NCI-H748 (cell line): Measurements from ENCODE around the gene PAX5.

Experiments used
- DNase-seq: peaks from one replicate; lab custom pipeline; 2025; ENCODE audit not compliant: unreplicated experiment; lab: John Stamatoyannopoulos, UW

The PAX5 gene

DNA sequence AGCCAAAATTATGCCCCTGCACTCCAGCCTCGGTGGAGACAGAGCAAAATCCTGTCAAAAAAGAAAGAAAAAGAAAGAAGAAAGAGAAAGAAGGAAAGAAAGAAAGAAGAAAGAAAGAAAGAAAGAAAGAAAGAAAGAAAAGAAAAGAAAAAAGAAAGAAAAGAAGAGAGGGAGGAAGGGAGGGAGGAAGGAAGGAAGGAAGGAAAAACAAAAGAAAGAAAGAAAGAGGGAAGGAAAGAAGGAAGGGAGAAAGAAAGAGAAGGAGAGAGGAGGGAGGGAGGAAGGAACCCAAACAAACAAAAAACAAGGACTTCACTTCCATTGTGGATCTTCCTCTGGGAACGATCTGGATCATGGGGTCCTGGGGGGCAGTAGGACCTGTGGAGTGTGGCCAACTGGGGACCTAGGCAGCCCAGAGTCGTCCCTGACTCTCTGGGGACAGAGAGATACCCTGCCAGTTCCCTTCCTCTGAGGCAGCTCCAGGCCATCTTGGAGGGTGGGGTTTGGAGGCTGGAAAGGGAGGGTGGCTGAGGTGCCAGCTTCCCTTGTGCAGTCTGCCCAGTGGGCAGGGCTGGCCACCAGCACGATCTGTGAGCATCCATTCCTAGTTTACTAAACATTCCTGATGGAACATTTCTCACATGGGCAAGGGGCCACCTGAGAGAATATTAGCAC, 216.8 kb downstream of the PAX5 start:
- no peak for DNase-seq

GRCh38 chr9:36816371-36816770, 217.7 kb downstream of the PAX5 start:
- DNase-seq, result no peak

DNA sequence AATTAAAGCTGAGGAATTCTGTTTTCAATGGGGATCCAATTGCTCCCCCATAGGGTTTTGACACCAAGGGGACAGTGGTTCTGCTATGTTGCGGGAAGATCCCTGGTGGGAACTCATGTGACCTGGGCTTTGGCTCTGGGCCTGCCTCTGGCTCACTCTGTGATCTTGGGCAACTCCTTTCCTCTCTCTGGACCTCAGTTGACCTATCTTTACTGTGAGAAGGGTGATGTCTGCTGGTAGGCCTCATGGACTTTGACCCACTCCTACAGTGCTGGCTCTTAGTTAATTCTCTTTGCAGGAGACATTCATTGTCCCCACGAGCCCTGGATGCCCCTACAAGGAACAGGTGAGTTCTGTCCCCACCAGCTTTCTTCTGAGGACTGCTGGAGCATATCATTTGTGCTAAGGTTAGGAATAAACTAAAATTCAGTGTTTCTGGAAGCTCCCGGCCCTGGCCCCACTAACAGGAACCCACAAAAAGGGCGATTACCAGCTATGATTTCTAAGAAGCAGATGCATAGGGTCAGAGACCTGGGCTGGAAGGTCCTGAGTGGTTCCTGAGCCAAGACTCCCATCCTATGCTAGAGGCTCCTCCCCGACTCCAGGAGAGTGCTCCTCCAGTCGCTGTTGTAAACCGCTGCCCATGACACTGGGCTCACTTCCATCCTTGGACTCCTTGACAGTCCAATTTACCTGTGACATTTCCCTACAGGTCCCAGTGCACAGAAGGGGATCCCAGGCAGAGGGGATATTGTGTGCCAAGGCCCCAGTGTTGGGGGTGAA, 218.3 kb downstream of the PAX5 start:
- no peak for DNase-seq

- DNase-seq, result no peak
Observed at GRCh38 chr9:36815023-36815422, 219.0 kb downstream of the PAX5 start.

- peak; percentile 8 for DNase-seq
Observed at GRCh38 chr9:36813154-36813553, 220.9 kb downstream of the PAX5 start.

GRCh38 chr9:36812556-36812955, 221.5 kb downstream of the PAX5 start:
- no peak for DNase-seq

GRCh38 chr9:36808251-36808650, 225.8 kb downstream of the PAX5 start:
- no peak for DNase-seq

GRCh38 chr9:36803961-36804360, 230.1 kb downstream of the PAX5 start:
- DNase-seq, result no peak

DNA sequence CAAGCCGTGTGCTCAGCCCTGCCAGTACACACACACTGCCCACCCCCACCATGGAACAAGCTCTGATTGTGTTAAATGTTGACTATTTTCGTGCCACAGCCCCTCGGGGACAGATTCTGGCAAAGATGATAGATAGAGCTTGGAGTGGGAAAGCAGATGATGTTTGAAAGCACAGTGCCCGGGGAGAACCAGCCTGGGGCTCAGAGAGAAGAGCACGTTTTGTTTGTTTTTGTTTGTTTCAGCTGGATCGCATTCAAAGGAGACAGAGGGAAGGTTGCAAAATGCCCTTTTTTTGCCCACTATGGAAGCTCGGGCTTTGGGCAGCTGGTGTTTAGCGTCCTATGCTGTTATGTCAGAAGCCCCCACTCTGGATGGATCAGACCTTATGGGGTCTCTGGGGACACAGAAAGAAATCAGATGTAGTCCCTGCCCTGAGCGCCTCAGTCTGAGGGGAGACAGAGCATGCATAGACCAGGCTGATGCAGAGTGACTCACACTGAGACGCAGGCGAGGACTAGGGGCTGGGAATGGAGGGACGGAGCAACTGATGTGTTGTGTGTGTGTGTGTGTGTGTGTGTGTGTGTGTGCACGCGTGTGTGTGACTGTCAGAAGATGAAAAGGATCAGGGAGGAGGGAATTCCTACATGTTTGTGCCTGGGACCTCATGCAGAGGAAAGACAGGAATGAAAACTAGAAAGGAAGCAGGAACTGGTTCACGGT, 231.7 kb downstream of the PAX5 start:
- DNase-seq, result peak; percentile 27

DNA sequence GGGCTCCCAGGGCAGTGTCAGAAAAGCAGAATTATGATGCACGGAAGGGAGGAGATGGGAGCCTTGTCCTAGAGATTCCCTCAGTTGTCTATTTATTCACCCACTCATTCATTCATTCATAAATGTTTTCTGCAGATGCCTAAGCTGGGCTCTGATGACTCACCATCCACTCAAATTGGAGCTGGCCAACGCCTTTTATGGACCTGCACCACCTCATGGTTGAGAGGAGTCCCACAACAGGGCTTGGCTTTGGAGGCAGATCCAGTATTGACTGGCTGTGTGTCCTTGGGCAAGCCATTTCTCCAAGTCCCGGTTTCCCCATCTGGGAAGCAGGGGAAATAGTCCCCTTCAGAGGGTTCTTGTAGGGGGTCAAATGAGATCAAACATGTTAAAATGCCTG, 233.6 kb downstream of the PAX5 start:
- no peak for DNase-seq

GRCh38 chr9:36798350-36799065, 235.6 kb downstream of the PAX5 start:
- DNase-seq, result peak; percentile 55

DNA sequence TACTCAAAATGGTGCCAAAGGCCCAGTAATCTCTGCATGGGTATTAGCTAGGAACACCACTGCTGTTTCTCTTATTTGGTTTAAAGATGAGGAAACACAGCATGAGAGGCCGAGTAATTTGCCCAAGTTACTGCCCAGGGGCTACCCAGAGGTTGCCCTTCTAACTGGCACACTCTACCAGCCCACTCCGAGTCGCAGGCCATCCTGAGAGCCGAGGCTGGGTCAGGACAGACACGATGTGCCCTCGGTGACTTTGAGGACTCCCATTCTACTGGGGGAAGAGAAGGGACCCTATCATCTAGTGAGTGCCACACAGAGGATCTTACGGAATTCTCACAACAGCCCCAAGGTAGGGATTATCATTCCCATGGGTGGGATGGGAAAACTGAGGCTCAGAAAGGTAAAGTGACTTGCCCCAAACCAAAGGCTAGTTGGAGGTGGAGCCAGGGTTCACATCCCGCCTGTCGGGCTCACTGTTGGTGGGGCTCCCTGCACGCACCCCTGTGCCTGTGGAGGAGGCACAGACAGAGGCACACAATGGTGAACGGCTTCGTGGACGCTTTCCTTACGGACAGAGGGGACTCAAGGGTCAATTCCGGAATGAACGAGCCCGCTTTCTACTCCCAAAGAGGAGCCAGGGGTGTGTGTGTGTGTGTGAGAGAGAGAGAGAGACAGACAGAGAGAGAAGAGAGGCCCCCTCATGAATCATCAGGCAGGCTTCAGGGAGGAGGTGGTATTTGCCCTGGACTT, 236.4 kb downstream of the PAX5 start:
- no peak for DNase-seq

- no peak for DNase-seq
Observed at GRCh38 chr9:36796671-36797419, 237.2 kb downstream of the PAX5 start.

- no peak for DNase-seq
Observed at GRCh38 chr9:36794461-36794860, 239.6 kb downstream of the PAX5 start.

GRCh38 chr9:36793277-36793676, 240.8 kb downstream of the PAX5 start:
- no peak for DNase-seq

GRCh38 chr9:36791222-36791950, 242.7 kb downstream of the PAX5 start:
- no peak for DNase-seq

DNA sequence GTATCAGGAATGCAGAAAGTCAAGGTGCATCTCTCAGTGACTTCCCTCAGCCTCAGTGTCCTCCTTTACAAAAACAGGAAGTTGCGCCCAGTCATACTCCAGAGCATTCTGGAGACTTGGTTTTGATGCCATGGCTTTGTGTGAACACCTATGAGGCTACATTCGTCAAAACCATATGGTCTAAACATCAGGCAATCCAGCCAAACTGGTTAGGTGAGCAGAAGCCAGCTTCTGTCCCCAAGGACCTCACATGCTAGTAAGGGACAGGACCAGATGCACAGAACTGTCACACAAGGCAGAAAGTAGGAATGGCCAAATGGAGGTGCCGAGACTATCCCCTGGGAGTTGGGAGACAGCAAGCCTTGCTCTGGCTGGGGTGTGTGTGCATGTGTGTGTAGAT, 244.2 kb downstream of the PAX5 start:
- DNase-seq, result no peak

DNA sequence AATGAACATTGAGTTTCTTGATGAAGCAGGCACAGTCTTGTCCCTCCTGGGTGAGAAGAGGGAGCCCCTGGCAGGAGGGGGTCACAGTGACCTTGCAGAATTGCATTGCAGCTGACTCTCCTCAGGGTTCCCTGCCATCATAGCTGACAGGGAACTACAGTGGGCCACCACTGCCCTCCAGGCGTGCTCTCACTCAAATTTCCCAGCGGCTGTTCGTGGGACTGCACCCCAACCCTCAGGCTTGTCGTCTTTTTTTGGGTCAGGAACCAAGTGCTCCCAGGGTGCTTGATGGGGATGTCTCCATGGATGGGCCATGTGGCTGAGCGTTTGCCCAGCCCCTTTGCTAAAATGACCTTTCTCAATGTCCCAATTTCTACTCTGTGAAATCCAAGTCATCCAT, 245.5 kb downstream of the PAX5 start:
- DNase-seq, result no peak

DNA sequence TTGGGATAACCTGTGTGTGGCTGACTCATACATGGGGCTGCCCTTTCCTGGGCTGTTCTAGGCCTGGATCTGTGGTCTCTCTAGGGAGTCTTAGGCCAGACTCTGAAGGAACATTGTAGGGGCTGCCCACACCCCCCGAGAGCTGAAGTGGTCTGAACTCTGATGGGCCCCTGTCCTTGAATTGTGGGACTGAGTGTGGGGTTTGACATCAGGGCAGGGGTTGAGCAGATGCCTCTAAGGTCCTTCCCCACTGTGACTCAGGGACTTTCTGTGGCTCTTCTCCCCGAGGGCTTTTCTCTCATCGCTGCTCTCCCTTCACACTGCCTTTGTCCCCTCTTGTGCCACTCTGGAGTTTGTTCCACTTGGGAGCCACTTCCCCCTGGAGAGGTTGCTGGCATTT, 246.4 kb downstream of the PAX5 start:
- DNase-seq, result no peak
